NB4 (cell line): Measurements from ENCODE around the gene ITPKA.

ENCODE experiments used
- POLR2A ChIP-seq: IDR thresholded peaks from 2 replicates; pipeline ENCODE4 v1.6.1; 2011; ENCODE audit warnings: mild to moderate bottlenecking; ENCODE audit not compliant: insufficient read length; ENCODE audit errors: extremely low read depth
- TF ChIP-seq, protein P1 (sequence below): IDR thresholded peaks from one replicate; pipeline ENCODE4 v1.5.1; 2012; ENCODE audit warnings: low read depth, low read length

DNA sequence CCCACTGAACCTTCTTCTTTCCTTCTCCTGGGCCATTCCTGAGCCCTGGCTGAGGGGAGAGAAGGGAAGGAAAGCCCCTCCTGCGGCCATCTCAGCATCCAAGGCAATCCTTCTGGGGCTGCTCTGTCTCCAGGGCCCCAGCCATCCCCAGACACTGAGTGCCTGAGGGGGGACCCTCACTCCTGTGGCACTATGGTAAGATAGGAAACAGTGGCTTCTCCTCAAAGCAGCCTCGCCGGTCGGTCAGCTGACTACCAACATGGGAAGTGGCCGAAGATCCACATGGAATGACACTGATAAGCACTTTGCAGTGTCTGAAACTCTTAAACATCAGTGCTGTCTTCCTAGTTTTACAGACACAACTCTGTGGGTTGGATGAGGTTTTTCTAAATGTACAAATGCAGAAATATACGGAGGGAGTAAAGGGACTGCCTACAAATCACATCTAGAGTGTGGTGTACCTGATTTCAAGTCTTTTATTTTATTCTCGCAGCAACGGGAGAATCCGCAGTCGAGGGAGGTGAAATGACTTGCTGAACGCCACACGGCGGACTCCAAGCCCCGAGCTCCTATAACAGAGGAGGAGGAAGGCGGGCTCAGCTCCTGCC is 973 bp upstream of the ITPKA start:
- TF ChIP-seq, protein P1, sequence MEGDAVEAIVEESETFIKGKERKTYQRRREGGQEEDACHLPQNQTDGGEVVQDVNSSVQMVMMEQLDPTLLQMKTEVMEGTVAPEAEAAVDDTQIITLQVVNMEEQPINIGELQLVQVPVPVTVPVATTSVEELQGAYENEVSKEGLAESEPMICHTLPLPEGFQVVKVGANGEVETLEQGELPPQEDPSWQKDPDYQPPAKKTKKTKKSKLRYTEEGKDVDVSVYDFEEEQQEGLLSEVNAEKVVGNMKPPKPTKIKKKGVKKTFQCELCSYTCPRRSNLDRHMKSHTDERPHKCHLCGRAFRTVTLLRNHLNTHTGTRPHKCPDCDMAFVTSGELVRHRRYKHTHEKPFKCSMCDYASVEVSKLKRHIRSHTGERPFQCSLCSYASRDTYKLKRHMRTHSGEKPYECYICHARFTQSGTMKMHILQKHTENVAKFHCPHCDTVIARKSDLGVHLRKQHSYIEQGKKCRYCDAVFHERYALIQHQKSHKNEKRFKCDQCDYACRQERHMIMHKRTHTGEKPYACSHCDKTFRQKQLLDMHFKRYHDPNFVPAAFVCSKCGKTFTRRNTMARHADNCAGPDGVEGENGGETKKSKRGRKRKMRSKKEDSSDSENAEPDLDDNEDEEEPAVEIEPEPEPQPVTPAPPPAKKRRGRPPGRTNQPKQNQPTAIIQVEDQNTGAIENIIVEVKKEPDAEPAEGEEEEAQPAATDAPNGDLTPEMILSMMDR: no peak
- TF ChIP-seq POLR2A: no peak
